Memory B cell (primary cell): ENCODE measurements around the gene GPR15.

Experiments
- ATAC-seq: fragments of 150-1000 bp; cut with Tn5 transposase; 2 replicates; pipeline ENCODE4 v1.10.0; 2021; ENCODE audit warnings: low read depth, mild to moderate bottlenecking, moderate library complexity
- DNase-seq, 2 donors: peaks; one replicate each; pipeline ENCODE4 v3.0.0; 2022; ENCODE audit warnings: low spot score in 2 of 2
- H3K27ac Mint-ChIP-seq: one replicate; pipeline ENCODE4 v1.8.0; 2022; ENCODE audit warnings: mild to moderate bottlenecking, moderate library complexity, mixed read lengths
- H3K27me3 Mint-ChIP-seq: one replicate; pipeline ENCODE4 v1.8.0; 2022; ENCODE audit warnings: mixed read lengths
- H3K36me3 Mint-ChIP-seq: one replicate; pipeline ENCODE4 v1.8.0; 2022; ENCODE audit warnings: mild to moderate bottlenecking, mixed read lengths
- H3K4me1 Mint-ChIP-seq: one replicate; pipeline ENCODE4 v1.8.0; 2022; ENCODE audit warnings: mixed read lengths
- H3K4me3 Mint-ChIP-seq: one replicate; pipeline ENCODE4 v1.8.0; 2022; ENCODE audit warnings: mild to moderate bottlenecking, moderate library complexity, mixed read lengths
- H3K9me3 Mint-ChIP-seq: one replicate; pipeline ENCODE4 v1.8.0; 2022; ENCODE audit warnings: mixed read lengths

Gene GPR15

DNA sequence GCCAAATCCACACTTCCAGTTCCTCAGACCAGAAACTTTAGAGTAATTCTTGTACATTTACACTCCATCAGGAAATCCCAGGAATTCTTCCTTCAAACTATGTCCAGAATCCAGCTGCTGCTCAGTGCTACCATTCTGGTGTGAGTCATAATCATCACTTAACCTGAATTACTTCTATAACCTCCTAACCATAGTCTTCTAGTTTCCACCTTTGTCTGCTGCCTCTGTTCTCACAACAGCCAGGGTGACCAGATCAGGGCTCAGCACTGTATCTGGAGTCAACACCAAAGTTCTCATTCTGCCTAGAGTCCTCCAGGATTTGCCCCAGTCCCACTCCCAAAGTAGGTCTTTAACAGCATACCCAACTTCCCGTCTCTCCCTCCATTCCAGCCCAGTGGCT lies 12.4 kb upstream of the GPR15 start:
- Mint-ChIP-seq H3K27ac (no peak overlapping the region), H3K4me1 (peaks cover 30% of the 10 kb centered on the region), H3K27me3 (no peaks in the 10 kb centered on the region), H3K9me3 (no peaks in the 10 kb centered on the region), H3K4me3 (no peak overlapping the region), H3K36me3 (peaks cover 24% of the 10 kb centered on the region)
- ATAC-seq (no peak), DNase-seq (no peak)

DNA sequence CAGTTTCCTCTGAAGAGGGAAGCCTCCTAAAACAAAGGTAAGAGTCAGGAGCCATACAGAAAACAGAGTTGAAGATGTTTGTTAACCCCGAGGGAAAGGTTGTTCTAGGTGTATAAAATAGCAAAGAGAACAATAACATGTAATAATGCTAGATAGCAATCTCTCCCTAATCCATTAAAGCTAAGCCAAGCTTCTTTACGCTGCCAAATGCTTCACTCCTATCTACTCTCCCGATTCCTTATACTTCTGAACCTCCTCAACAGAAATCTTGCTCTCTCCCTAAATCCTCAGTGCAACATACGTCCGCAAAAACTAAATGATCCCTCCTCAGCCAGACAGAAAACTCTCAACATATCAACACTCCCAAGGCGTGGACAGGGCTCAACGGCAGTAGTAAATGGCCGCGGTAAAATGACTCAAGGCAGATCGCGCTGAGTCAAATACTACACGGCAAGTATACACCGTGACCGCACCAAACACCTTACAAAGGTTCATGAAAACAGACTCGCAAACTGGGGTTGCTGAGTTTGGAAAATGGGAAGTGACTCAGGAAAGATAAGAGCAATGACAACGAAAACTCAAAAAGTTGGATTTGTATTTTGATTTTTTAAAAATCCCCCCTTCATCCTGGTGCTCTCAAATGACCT lies 9.8 kb upstream of the GPR15 start:
- Mint-ChIP-seq H3K27ac (peak overlapping the region; percentile 97), H3K36me3 (peaks cover 14% of the 10 kb centered on the region), H3K27me3 (no peaks in the 10 kb centered on the region), H3K9me3 (no peaks in the 10 kb centered on the region), H3K4me1 (peaks cover 34% of the 10 kb centered on the region), H3K4me3 (peak overlapping the region; percentile 91)
- peak in 1 of 2 donors; percentile 16 for DNase-seq
- peak; percentile 25 for ATAC-seq

DNA sequence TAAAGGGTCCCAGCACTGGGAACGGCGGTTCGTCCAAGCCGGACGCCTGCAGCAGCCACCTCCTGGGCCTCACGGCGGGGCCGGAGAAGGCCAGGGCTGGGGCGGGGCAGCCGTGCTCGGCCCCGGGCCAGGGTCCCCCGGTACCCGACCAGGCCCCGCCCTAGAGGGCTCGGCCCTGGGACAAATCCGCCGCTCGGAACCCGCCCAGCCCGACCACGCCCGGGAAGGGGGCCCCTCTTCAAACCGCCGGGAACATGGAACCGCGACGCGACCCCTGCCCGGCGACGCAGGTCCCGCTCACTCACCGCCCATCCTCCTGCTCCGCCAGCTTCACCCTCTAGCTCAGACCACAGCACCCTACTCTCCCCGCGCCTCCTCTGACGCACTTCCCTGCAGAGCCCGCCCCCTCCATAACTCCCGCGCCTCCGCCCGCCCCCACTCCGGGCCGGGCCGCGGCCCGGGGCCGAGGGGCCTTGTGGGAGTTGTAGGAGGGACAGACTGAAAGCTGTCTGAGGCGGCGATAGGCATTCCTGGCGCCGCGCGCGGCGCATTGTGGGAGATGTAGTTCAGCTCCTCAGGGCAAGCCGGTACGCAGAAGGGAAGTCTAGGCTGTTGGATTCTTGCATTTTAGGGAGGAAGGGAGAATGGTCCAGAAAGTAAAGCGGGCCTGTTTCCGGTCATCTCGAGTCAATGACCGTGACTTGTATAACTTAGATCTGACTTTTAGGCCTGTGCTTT lies 9.1 kb upstream of the GPR15 start, which contains the start of gene CLDND1:
Gene CLDND1 (minus strand): TSS at position 359 of the 738 bp plus-strand sequence. CDS start 1,478 bp downstream, outside the sequence.
- peaks cover 34% of the 10 kb centered on the region for H3K4me1 Mint-ChIP-seq
- peak; percentile 85 to 94 for DNase-seq
- ATAC-seq = peak; percentile 95
- no peaks in the 10 kb centered on the region for H3K27me3 Mint-ChIP-seq
- peak within 1 kb of the TSS; percentile 91 for H3K4me3 Mint-ChIP-seq
- H3K9me3 Mint-ChIP-seq = no peaks in the 10 kb centered on the region
- peaks cover 14% of the 10 kb centered on the region for H3K36me3 Mint-ChIP-seq
- H3K27ac Mint-ChIP-seq = peak within 1 kb of the TSS; percentile 97

DNA sequence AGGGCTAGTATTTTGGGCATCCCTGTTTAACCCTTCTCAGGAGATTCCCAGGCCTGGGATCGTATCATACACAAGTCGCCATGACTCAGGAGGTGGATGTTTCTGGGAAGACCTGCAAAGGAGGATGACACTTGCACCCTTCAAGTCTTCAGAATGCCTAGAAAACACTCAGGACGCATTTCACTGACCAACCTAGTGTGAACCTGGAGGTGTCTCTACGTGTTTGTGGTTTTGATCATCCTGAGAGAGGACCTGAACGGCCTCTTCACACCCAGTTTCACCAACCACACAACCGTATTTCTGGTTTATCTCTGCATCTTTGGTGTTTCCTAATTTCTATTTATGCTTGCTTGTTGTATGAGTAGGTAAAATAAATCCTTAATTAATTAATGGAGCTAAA lies 6.3 kb upstream of the GPR15 start:
- ATAC-seq = no peak
- no peaks in the 10 kb centered on the region for H3K9me3 Mint-ChIP-seq
- no peak overlapping the region for H3K27ac Mint-ChIP-seq
- peaks cover 5% of the 10 kb centered on the region for H3K36me3 Mint-ChIP-seq
- no peaks in the 10 kb centered on the region for H3K27me3 Mint-ChIP-seq
- no peak for DNase-seq
- H3K4me1 Mint-ChIP-seq = peaks cover 22% of the 10 kb centered on the region
- no peak overlapping the region for H3K4me3 Mint-ChIP-seq

DNA sequence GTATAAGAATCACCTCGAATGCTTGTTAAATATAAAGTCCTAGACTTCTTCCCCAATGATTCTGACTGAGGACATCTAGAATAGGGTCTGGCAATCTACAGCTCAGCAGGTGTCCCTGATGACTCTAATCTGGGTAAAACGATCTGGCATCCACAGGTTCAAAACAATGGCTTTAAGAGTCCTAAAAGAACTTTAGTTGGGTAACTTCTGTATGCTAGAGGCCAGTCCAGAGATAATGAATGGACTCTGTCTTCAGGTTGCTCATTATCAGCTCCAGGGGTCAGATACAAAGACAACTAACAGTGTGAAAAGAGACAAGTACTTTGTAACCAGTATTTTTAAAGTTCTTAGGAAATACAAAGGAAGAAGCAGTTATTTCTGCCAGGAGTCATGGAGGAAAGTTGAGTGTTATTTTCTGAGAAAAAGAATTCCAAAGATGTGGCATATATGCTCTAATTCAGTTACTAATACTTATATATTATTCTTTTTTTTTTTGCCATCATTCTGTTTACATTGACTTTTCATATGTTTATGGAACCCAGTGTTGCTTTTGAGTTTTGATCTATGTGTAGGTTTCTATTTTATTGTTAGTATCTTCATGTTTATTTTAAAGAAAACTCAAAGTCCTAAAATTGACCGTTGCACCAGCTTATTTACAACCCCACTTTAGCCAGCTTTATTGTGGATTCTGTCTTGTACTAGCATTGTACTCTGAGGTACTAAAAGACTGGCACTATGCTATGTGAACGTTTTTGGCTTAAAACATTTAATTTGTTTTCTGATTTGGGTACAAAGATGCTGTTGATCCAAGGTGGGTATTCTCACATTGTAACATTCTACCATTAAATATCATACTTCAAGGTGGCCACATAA lies 3.1 kb upstream of the GPR15 start:
- ATAC-seq (no peak), DNase-seq (no peak)
- Mint-ChIP-seq H3K4me3 (peak overlapping the region; percentile 63), H3K36me3 (peaks cover 3% of the 10 kb centered on the region), H3K27ac (peak overlapping the region; percentile 72), H3K27me3 (no peaks in the 10 kb centered on the region), H3K4me1 (peaks cover 11% of the 10 kb centered on the region), H3K9me3 (no peaks in the 10 kb centered on the region)

DNA sequence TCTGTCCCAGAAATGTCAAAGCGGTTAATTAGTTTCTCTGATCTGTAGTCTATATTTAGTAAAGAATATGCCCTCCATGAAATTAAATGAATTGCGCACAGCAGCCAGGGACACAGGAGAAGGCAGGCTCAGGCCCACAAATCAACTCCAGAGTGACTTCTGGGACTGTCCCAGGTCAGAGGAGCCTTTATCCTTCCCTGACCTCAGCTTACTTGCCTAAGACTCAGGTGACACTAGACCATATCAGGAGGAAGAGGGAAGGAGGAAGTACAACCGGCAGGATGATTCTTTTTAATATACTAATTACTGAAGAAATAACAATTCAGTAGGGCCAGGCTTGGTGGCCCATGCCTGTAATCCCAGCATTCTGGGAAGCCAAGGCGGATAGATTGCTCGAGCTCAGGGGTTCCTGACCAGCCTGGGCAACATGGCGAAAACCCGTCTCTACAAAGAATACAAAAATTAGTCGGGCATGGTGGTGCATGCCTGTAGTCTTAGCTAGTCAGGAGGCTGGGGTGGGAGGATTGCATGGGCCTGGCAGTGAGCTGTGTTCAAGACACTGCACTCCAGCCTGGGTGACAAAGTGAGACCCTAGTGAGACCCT lies 1.8 kb upstream of the GPR15 start:
- Mint-ChIP-seq H3K27ac (peak overlapping the region; percentile 80), H3K4me3 (peak overlapping the region; percentile 77), H3K9me3 (no peaks in the 10 kb centered on the region), H3K4me1 (peaks cover 7% of the 10 kb centered on the region), H3K36me3 (peaks cover 3% of the 10 kb centered on the region), H3K27me3 (no peaks in the 10 kb centered on the region)
- no peak for DNase-seq
- no peak for ATAC-seq

DNA sequence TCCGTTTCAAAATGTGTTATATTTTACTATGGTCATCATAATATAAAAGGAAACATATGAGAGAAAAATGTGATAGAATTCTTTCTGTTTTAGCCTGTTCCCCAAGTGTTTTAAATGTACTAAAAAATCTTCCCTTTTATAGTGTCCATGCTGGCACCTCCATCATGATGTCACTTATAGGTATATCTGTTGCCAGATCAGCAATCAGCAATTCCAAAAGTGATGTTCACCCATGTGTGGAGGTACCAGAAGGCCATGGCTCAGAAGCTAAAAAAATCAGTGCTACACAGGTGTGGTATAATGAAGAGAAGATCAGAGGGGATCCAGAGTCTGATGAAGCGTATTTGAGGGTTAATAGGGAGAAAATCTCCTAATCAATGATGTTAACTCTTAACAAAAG lies 1.1 kb upstream of the GPR15 start:
- peaks cover 3% of the 10 kb centered on the region for H3K36me3 Mint-ChIP-seq

DNA sequence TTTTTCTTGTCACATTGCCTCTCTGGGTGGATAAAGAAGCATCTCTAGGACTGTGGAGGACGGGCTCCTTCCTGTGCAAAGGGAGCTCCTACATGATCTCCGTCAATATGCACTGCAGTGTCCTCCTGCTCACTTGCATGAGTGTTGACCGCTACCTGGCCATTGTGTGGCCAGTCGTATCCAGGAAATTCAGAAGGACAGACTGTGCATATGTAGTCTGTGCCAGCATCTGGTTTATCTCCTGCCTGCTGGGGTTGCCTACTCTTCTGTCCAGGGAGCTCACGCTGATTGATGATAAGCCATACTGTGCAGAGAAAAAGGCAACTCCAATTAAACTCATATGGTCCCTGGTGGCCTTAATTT lies 478 bp downstream of the GPR15 start:
- Mint-ChIP-seq H3K27ac (peak overlapping the region; percentile 80), H3K9me3 (no peaks in the 10 kb centered on the region), H3K27me3 (no peaks in the 10 kb centered on the region), H3K36me3 (peaks cover 3% of the 10 kb centered on the region), H3K4me1 (peaks cover 7% of the 10 kb centered on the region), H3K4me3 (peak overlapping the region; percentile 96)
- DNase-seq = no peak
- peak; percentile 15 for ATAC-seq

More for the DNA sequence above, 1.1 kb upstream of the GPR15 start:
- ATAC-seq (no peak), DNase-seq (no peak)
- H3K27me3 Mint-ChIP-seq = no peaks in the 10 kb centered on the region
- H3K9me3 Mint-ChIP-seq = no peaks in the 10 kb centered on the region
- H3K4me1 Mint-ChIP-seq = peaks cover 7% of the 10 kb centered on the region
- H3K4me3 Mint-ChIP-seq = peak overlapping the region; percentile 96
- H3K27ac Mint-ChIP-seq = peak overlapping the region; percentile 80

DNA sequence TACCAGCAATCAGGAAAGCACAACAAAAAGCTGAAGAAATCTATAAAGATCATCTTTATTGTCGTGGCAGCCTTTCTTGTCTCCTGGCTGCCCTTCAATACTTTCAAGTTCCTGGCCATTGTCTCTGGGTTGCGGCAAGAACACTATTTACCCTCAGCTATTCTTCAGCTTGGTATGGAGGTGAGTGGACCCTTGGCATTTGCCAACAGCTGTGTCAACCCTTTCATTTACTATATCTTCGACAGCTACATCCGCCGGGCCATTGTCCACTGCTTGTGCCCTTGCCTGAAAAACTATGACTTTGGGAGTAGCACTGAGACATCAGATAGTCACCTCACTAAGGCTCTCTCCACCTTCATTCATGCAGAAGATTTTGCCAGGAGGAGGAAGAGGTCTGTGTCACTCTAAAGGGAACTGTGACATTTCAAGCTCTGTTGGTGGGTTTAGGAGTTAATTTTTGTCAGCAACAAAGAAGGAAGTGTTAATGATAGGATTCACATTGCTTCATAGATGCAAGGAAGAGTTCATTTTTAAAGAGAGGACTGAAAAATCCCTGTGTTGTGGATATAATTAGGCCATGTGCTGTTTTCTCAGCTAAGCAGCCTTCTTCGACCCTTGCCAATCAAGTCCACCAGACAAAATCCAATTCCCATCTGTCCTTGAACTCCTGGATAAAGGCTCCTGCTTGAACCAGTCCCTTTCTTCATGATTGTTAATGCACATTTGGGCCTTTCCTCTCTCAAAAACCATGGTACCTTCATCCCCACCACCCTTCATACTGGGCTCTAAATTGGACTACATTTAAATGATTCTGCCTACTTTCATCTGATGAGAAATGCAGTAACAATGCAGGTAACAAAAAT lies 1.2 kb downstream of the GPR15 start:
- H3K9me3 Mint-ChIP-seq = no peaks in the 10 kb centered on the region
- peak overlapping the region; percentile 96 for H3K4me3 Mint-ChIP-seq
- peaks cover 7% of the 10 kb centered on the region for H3K4me1 Mint-ChIP-seq
- ATAC-seq (no peak), DNase-seq (no peak)
- H3K36me3 Mint-ChIP-seq = peaks cover 3% of the 10 kb centered on the region
- H3K27me3 Mint-ChIP-seq = no peaks in the 10 kb centered on the region
- H3K27ac Mint-ChIP-seq = peak overlapping the region; percentile 80

DNA sequence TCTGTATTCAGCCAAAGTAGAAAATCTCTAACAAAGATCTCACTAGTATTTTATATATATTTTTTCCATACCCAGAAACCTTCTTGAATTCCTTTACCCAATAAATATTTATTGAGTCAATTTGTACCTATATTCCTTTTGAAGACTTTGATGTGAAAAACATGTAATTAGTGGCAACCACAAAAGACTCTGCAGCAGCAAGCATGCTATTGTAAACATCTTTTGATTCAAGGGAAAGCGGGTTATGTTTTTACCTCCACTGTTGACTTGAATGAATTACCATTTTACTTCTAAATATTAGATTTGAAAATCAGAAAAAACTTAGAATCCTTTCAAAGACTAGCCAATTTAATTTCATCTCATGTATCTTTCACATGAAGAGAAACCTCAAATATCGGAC lies 2.4 kb downstream of the GPR15 start:
- Mint-ChIP-seq H3K9me3 (no peaks in the 10 kb centered on the region), H3K27ac (peak overlapping the region; percentile 4), H3K27me3 (no peaks in the 10 kb centered on the region), H3K36me3 (peaks cover 3% of the 10 kb centered on the region), H3K4me3 (peak overlapping the region; percentile 96), H3K4me1 (peaks cover 7% of the 10 kb centered on the region)
- ATAC-seq (no peak), DNase-seq (no peak)

DNA sequence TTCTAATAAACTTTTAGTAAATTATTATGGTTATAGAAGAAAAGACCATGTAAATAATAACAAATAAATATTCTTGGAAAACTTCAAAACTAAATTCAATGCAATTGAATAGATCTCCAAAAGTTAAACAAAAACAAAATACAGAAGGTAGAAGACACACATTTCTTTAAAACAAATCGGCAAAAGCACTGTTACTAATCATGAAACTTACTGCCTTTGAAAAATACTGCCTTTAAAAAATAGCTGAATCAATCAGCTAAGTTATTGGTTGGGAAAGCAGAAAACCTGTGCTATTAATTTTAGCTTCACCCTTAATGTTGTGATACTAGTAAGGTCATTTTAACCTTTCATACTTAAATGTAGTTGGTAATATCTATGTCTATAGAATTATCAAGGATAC lies 3.0 kb downstream of the GPR15 start:
- Mint-ChIP-seq H3K4me3 (peak overlapping the region; percentile 55), H3K9me3 (no peaks in the 10 kb centered on the region), H3K27ac (peak overlapping the region; percentile 4), H3K4me1 (peaks cover 7% of the 10 kb centered on the region), H3K36me3 (peaks cover 3% of the 10 kb centered on the region), H3K27me3 (no peaks in the 10 kb centered on the region)
- DNase-seq (no peak), ATAC-seq (no peak)

DNA sequence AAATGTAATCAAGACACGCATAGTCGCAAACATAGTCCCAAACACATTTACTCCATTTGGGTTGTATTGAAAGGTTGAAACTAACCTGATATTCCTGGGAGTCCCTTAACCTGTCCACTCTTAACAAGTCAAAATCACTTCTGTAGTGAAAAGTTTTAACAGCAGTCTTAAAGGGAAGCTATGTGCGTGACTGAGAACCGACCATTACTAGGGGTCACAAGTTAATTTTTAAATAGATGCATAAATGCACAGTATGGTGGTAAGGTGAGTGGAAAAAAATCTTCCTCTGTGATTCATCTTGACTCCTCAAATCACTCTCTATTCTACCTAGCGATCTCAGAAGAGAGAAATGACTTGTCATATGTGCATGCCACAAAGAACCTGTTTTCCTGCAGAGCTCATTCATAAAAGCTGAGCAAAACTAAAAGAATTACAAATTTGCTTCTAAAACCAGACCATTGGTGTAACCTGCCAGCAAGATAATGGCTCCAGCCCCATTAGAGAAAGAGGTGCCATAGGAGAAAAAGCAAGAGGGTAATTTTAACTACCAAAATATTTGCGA lies 4.8 kb downstream of the GPR15 start:
- ATAC-seq = peak; percentile 11

DNA sequence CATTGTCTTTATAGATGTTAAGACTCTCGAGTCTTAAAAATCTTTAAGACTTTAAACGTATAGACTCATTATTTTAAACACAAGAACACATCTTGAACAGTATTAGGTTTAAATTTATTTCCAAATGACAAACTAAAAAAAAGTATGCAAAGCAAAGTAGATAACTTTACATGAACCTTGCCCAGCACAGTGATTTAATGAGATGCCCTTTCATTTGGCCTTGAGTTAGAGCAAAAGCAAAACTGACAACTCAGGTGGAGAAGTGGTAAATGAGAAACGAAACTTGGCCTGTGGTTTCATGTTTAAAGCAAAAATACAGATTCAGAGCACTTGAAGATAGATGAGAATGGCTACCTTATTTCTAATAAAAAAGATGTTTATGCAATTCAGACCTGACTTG lies 8.6 kb downstream of the GPR15 start:
- no peaks in the 10 kb centered on the region for H3K9me3 Mint-ChIP-seq
- DNase-seq (peak in 1 of 2 donors; percentile 43), ATAC-seq (peak; percentile 90)
- no peaks in the 10 kb centered on the region for H3K27me3 Mint-ChIP-seq
- H3K4me3 Mint-ChIP-seq = peak overlapping the region; percentile 3
- peaks cover 3% of the 10 kb centered on the region for H3K36me3 Mint-ChIP-seq
- H3K4me1 Mint-ChIP-seq = peaks cover 9% of the 10 kb centered on the region
- H3K27ac Mint-ChIP-seq = peak overlapping the region; percentile 57

More for the DNA sequence above, 4.8 kb downstream of the GPR15 start:
- H3K27me3 Mint-ChIP-seq = no peaks in the 10 kb centered on the region
- peak overlapping the region; percentile 88 for H3K27ac Mint-ChIP-seq
- no peaks in the 10 kb centered on the region for H3K9me3 Mint-ChIP-seq
- no peak for DNase-seq
- H3K36me3 Mint-ChIP-seq = peaks cover 3% of the 10 kb centered on the region
- H3K4me1 Mint-ChIP-seq = peaks cover 3% of the 10 kb centered on the region
- H3K4me3 Mint-ChIP-seq = peak overlapping the region; percentile 79
